Testis (tissue), 3 donors: Measurements from ENCODE around the gene ZBED3. TPM values are rescaled to one million over a fixed set of nuclear protein-coding genes. Genes with fewer than 3 reads are reported as not detected.
"Not testable (repeated sequence)": the region's sequence is repeated elsewhere in the genome, so short reads cannot be mapped to it uniquely, and the experiment has no call there.

Source experiments
- DNase-seq: peaks from one replicate; pipeline ENCODE4 v3.0.0-alpha.2; 2019
- H3K27ac ChIP-seq, 2 donors: fragments of 200-600 bp; sonication (generic); one replicate each; pipeline ENCODE4 v1.5.1; 2019
- H3K27me3 ChIP-seq: fragments of 200-600 bp; sonication (generic); one replicate; pipeline ENCODE4 v1.5.1; 2019
- H3K36me3 ChIP-seq: fragments of 200-600 bp; sonication (generic); one replicate; pipeline ENCODE4 v1.5.1; 2017; ENCODE audit warnings: low read depth; ENCODE audit errors: missing control alignments
- H3K4me1 ChIP-seq: fragments of 200-600 bp; sonication (generic); one replicate; pipeline ENCODE4 v1.5.1; 2019
- H3K4me3 ChIP-seq, 2 donors: fragments of 200-600 bp; sonication (generic); one replicate each; pipeline ENCODE4 v1.5.1; 2017 to 2019
- H3K9me3 ChIP-seq: fragments of 200-600 bp; sonication (generic); one replicate; pipeline ENCODE4 v1.5.1; 2017
- CTCF ChIP-seq, 3 experiments: fragments of 450-650 bp in 2 of 3; fragments of 200-600 bp in 1 of 3; sonication (generic) in 1 of 3; IDR thresholded peaks; one replicate each; pipeline ENCODE4 v1.5.1; 2016 to 2019; ENCODE audit warnings: antibody characterized with exemption in 3 of 3, mild to moderate bottlenecking in 2 of 3, moderate library complexity in 1 of 3
- POLR2A ChIP-seq: fragments of 450-650 bp; IDR thresholded peaks from one replicate; pipeline ENCODE4 v1.6.1; 2017; ENCODE audit warnings: antibody characterized with exemption, mild to moderate bottlenecking, moderate library complexity
- WGBS, 2 donors: methylation state at CpG; one replicate each; pipeline ENCODE4 v1.1.5; 2018; 5-methylcytosine and 5-hydroxymethylcytosine counted together
- intact Hi-C: fragments of 100-400 bp; cut with DNase I; formaldehyde crosslinking; loops from one replicate; pipeline ENCODE4 v1.15.1; 2023; ENCODE audit warnings: low total_unique reads
- polyA plus RNA-seq: library from polyadenylated mRNA; stranded (reverse); fragments of 350-450 nt; fragmentation: Illumina TruSeq; extraction: RNeasy Lipid Tissue Mini Kit (QIAGEN cat#74804); gene quantifications from one replicate; pipeline ENCODE4 v1.2.3, GENCODE V29; 2014; ENCODE audit warnings: low read depth, low replicate concordance; ENCODE audit not compliant: insufficient read depth
- total RNA-seq, 2 donors: library from RNA; depleted of rRNA; stranded (reverse); fragments of >200 nt; gene quantifications; one replicate each; pipeline ENCODE4 v1.2.3, GENCODE V29; 2016

The ZBED3 gene
- total and polyA plus RNA-seq, 3 donors from 2014 or later = 6.9 to 14.5 (median 7.9) TPM

GRCh38 chr5:77087484-77088261 lies 588 bp upstream of the ZBED3 start:
- intact Hi-C loops = loop anchor here (5.0 kb wide), 1 partner anchor 405 kb away; the partner anchor contains the start of gene WDR41

GRCh38 chr5:77086368-77086688 lies 757 bp downstream of the ZBED3 start:
- Histone ChIP-seq H3K27me3 (no peaks in the 10 kb centered on the region), H3K9me3 (no peaks in the 10 kb centered on the region), H3K4me1 (peaks cover 7% of the 10 kb centered on the region), H3K4me3 (peak overlapping the region; percentile 75 to 92), H3K27ac (peak overlapping the region; percentile 92 to 96), H3K36me3 (no peaks in the 10 kb centered on the region)
- 0% methylated on average over 6 of the region's 6 CpGs for WGBS, 2 donors
- DNase-seq = no peak
- intact Hi-C loops = loop anchor here (5.0 kb wide), 1 partner anchor 406 kb away; the partner anchor contains the start of gene WDR41
- TF ChIP-seq CTCF (IDR thresholded peaks at IDR 0.05) (no peak), POLR2A (no peak)

More at GRCh38 chr5:77087484-77088261, 588 bp upstream of the ZBED3 start:
- WGBS, 2 donors = 8 to 28% methylated on average over 10 to 16 of the region's 16 CpGs
- H3K4me3 ChIP-seq = peak overlapping the region; percentile 75 to 92
- no peaks in the 10 kb centered on the region for H3K36me3 ChIP-seq
- H3K9me3 ChIP-seq = no peaks in the 10 kb centered on the region
- peaks cover 7% of the 10 kb centered on the region for H3K4me1 ChIP-seq
- peak overlapping the region; percentile 92 to 96 for H3K27ac ChIP-seq
- peak; percentile 18 for DNase-seq
- TF ChIP-seq CTCF (IDR thresholded peaks at IDR 0.05) = no peak
- no peak for TF ChIP-seq POLR2A
- H3K27me3 ChIP-seq = no peaks in the 10 kb centered on the region

- no peak overlapping the region for H3K27ac ChIP-seq
- no peaks in the 10 kb centered on the region for H3K36me3 ChIP-seq
- H3K4me3 ChIP-seq = no peak overlapping the region
- H3K9me3 ChIP-seq = no peaks in the 10 kb centered on the region
- H3K4me1 ChIP-seq = peaks cover 6% of the 10 kb centered on the region
- no peak for TF ChIP-seq CTCF (IDR thresholded peaks at IDR 0.05)
- no peak for TF ChIP-seq POLR2A
- WGBS, 2 donors = 81 to 90% methylated on average over 6 of the region's 6 CpGs
- intact Hi-C loops = no loop called here
- DNase-seq = no peak
- no peaks in the 10 kb centered on the region for H3K27me3 ChIP-seq
These were observed 4.0 kb downstream of the ZBED3 start for GRCh38 chr5:77083088-77083487.

- Histone ChIP-seq H3K36me3 (no peaks in the 10 kb centered on the region), H3K4me1 (no peaks in the 10 kb centered on the region), H3K27ac (no peak overlapping the region), H3K27me3 (no peaks in the 10 kb centered on the region), H3K9me3 (no peaks in the 10 kb centered on the region), H3K4me3 (no peak overlapping the region)
- TF ChIP-seq CTCF (IDR thresholded peaks at IDR 0.05) = no peak
- TF ChIP-seq POLR2A = no peak
- intact Hi-C loops = no loop called here
- WGBS, 2 donors = 0 to 43% methylated on average over 1 of the region's 1 CpG
- no peak for DNase-seq
These were observed 4.8 kb downstream of the ZBED3 start for GRCh38 chr5:77082280-77082679.

GRCh38 chr5:77080905-77081304 lies 6.2 kb downstream of the ZBED3 start:
- H3K27ac ChIP-seq = no peak overlapping the region
- no peaks in the 10 kb centered on the region for H3K36me3 ChIP-seq
- intact Hi-C loops = no loop called here
- 77 to 89% methylated on average over 5 of the region's 5 CpGs for WGBS, 2 donors
- no peaks in the 10 kb centered on the region for H3K4me1 ChIP-seq
- no peaks in the 10 kb centered on the region for H3K9me3 ChIP-seq
- no peak overlapping the region for H3K4me3 ChIP-seq
- no peak for DNase-seq
- TF ChIP-seq CTCF (IDR thresholded peaks at IDR 0.05) (no peak), POLR2A (no peak)
- H3K27me3 ChIP-seq = no peaks in the 10 kb centered on the region

- H3K36me3 ChIP-seq, H3K4me1 ChIP-seq, H3K4me3 ChIP-seq, H3K27ac ChIP-seq, DNase-seq, intact Hi-C loops, H3K9me3 ChIP-seq, H3K27me3 ChIP-seq: not testable (repeated sequence)
- 91 to 97% methylated on average over 11 of the region's 11 CpGs for WGBS, 2 donors
These were observed 6.6 kb downstream of the ZBED3 start for GRCh38 chr5:77080479-77080878.
